Measurements from ENCODE around the gene FBXO48.

DNA sequence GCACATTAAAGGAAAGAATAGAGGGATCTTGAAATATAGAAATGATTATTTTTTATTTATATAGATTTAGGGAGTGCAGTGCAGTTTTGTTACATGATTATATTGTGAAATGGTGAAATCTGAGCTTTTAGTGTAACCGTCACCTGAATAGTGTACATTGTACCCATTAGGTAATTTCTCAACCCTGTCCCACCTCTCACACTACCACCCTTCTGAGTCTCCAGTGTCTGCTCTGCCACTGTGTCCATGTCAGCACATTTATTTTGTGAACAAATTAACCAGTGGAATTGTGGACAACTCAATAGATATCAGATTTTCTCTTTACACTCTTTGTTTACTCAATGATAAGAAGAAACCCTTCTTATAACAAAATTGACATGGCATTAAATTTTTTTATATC is 24.5 kb upstream of the FBXO48 start:
- TF ChIP-seq, protein P1, sequence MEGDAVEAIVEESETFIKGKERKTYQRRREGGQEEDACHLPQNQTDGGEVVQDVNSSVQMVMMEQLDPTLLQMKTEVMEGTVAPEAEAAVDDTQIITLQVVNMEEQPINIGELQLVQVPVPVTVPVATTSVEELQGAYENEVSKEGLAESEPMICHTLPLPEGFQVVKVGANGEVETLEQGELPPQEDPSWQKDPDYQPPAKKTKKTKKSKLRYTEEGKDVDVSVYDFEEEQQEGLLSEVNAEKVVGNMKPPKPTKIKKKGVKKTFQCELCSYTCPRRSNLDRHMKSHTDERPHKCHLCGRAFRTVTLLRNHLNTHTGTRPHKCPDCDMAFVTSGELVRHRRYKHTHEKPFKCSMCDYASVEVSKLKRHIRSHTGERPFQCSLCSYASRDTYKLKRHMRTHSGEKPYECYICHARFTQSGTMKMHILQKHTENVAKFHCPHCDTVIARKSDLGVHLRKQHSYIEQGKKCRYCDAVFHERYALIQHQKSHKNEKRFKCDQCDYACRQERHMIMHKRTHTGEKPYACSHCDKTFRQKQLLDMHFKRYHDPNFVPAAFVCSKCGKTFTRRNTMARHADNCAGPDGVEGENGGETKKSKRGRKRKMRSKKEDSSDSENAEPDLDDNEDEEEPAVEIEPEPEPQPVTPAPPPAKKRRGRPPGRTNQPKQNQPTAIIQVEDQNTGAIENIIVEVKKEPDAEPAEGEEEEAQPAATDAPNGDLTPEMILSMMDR (IDR thresholded peaks at IDR 0.05), result no peak
- TF ChIP-seq POLR2A (IDR thresholded peaks at IDR 0.05), result peak; percentile 49

All from right lobe of liver (tissue), 4 donors.